CD4-positive, alpha-beta T cell treated with Interleukin-15 for 1 hour (primary cell): ENCODE measurements around the gene ZSWIM3.
A peak's percentile ranks its signal among the peaks of the same experiment; 100 is the strongest.

Experiments used
- DNase-seq: peaks from one replicate; pipeline ENCODE4 v3.0.0-alpha.2; 2020

Gene ZSWIM3

DNA sequence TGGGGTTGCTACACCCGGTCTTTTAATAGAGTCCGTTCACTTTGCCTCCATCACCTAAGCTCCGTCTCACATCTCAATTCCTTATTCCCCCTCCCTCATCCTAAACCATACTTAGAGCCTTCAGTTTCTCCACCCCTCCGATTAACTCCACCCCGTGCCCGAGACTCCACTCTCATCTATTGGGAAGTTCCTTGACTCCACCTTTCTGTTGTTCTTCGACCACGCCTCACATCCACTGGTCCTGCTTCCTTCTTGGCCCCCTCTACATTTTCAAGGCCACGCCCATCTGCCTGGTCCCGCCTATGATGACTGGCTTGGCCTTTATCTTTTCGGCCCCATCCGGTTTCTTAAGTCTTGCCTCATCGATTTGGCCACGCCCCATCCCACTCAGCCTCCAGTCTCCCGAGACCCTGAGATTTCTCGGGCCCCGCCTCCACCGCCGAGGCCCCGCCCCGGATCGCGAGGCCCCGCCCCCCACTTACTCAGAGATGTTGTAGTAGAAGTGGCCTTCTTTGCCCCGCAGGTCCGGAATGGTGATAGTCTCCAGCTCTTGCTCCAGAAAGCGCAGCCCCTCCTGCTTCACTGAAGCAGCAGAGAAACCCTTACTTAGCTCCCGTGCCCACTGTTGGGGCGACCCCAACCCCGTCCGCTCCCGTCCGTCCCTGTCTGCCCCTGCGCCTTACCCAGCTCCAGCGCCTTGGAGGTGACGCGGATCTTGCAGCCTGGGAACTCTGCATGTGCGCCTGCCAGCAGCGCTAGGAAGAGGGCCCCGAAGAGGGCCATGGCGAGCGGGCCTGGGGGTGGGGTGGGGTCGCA, 53.5 kb downstream of the ZSWIM3 start:
- DNase-seq, result peak; percentile 96

DNA sequence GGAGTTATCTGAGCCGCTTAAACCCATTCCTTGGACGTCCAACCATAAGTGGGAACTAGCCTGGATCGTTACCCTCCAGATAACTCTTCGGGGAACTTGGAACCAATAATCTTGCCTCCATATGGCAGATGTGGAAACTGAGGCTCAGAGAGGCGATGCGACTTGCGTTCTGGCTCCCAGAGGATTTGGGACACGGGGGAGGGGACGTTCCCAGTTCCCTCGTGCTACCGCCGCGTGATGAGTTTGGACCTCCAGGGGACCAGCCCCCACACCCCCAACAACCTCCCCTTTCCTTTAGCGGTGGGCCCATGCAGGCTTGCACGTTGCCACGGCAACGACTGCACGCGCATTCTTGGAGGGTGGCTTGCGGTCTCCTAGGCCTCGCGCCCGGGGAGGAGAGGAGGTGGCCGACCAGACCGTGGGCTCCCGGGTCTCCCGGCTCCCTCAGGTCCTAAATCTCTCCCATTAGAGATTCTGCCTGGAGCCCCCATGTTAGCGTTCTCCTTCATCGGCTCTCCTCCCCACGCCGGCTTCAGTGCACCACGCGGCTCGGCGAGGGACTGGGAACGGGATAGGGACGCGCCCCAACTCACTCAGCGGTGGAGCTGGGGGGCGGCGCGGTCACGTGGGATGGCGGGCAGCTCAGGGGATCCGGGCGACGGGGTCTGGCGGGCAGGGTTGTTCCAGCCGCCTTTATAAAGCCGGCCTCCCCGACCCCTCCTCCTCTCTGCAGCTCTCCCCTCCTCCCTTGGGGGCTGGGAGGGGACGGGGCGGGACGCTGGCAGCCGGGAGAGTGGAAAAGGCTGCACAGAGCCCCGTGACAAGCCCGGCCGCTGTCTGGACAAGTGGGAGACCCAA, 54.3 kb downstream of the ZSWIM3 start, which contains the start of gene PLTP:
Gene PLTP (minus strand): TSS at position 670 of the 858 bp plus-strand sequence. CDS start 703 bp downstream, outside the sequence.
- peak; percentile 33 for DNase-seq

DNA sequence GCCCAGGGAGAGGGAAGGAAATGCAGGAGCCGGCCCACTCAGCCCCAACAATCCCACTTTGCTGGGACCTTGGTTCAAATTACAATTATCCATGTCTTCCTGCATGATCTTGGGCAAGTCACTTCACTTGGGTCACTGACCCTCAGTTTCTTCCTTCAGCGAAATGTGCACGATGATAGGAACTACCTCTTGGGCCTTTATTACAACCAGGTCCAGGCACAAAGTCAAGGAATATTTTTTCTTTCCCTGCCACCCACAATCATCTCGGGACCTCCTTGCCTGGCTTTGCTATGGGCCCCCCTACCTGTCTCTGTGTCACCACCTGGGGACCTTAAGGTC, 54.9 kb downstream of the ZSWIM3 start:
- DNase-seq, result no peak

DNA sequence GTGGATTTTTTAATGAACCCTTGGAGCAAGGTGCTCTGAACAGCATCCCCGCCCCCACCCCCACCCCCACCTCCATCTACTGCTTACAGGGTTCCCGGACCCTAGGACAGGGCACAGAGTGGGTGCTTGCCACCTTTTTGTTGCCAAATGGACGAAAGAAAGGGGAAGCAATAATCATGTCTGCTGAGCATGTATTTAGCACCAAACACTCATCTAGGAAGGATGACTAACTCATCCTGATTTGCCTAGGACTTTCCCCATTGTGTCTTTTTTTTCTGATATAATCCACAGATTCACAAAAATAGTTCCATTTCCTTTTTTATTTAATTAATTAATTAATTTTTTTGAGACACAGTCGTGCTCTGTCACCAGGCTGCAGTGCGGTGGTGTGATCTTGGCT, 55.7 kb downstream of the ZSWIM3 start:
- no peak for DNase-seq

DNA sequence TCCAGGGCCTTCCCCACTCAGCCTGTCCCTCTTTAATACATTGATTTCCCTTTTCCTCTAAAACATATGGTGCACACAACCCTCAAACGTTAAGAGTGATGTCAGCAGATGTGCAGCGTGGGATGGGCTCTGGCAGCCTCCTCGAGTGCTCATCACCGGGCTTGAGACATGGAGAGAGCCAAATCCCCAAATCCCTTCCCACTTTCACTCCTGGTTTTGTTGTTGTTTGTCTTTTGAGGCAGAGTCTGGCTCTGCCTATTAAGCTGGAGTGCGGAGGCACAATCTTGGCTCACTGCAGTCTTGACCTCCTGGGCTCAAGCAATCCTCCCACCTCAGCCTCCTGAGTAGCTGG, 60.4 kb downstream of the ZSWIM3 start:
- DNase-seq, result no peak

DNA sequence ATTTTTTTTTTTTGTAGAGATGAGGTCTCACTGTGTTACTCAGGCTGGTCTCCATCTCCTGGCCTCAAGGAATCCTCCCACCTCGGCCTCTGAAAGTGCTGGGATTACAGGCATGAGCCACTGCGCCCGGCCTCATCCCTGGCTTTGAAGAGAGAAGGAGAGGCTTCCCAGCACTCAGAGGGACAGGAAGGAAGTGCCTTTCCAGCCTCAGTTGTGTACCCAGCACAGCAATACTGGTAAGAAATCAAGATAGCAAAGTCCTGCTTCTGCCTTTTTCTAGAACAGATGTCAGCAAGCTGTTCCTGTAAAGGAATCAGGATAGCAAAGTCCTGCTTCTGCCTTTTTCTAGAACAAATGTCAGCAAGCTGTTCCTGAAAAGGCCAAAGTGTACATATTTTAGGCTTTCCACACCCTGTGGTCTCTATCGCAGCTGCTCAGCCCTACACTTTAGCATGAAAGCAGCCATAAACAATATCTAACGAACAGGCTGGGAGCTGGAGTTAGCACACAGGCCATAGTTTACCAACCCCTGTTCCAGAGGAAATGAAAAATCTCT, 60.8 kb downstream of the ZSWIM3 start:
- DNase-seq, result no peak

DNA sequence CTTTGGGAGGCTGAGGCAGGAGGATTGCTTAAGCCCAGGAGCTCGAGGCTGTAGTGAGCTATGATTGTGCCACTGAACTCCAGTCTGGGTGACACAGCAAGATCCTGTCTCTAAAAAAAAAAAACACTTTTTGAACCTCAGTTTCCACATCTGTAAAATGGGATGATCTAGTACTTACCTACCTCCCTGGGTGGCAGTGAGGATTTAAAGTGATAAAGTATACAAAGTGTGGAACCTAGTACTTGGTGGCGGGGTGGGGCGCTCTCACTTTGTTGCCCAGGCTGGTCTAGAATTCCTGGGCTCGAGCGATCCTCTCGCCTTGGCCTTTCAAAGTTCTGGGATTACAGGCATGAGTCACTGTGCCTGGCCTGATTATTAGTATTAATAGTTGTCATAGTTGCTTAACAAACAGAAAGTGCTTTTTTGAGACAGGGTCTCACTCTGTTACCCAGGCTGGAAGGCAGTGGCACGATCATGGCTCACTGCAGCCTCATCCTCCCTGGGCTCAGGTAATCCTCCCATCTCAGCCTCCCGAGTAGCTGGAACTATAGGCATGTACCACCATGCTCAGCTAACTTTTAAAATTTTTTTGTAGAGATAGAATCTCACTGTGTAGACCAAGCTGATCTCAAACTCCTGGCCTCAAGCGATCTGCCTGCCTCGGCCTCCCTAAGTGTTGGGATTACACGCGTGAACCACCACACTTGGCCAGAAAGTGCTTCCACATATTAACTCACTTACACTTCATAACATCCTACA, 61.5 kb downstream of the ZSWIM3 start:
- no peak for DNase-seq

DNA sequence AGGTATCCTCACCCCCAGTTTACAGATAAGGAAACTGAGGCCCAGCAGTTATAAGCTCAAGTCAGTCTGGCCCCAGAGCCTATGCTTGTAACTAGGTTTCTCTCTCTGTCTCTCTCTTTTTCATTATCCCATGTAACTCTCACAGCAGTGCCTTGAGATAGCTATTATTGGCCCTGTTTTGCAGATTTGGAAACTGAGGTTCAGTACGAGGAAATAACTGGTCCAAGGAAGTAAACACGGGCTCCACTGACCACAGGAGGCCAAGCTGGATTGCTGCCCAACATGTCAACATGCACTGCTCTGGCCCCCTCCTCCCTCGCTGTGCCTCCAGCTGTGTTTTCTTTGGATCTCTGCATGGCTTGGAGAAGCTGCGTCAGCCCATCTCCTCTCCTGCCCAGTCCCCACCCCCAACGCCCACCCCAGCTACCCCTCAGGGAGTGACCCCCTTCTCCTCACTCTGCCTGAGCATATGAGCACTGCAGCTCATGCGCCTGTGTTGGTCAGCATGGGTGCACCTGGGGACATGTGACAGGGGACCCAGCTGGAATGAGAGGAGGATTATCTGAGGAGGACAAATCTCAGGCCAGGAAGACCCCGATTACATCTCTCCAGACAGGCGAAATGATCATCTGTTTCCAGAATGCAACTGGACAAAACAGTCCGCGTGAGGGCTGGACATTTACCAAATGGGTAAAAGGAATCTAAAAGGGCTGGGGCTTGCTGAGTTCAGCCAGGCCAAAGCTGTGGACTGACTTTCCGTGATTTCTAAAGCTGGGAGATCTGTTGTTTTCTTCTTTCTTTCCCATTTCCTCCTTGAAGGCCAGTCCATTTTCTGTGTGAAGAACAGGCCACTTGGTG, 62.4 kb downstream of the ZSWIM3 start:
- no peak for DNase-seq

DNA sequence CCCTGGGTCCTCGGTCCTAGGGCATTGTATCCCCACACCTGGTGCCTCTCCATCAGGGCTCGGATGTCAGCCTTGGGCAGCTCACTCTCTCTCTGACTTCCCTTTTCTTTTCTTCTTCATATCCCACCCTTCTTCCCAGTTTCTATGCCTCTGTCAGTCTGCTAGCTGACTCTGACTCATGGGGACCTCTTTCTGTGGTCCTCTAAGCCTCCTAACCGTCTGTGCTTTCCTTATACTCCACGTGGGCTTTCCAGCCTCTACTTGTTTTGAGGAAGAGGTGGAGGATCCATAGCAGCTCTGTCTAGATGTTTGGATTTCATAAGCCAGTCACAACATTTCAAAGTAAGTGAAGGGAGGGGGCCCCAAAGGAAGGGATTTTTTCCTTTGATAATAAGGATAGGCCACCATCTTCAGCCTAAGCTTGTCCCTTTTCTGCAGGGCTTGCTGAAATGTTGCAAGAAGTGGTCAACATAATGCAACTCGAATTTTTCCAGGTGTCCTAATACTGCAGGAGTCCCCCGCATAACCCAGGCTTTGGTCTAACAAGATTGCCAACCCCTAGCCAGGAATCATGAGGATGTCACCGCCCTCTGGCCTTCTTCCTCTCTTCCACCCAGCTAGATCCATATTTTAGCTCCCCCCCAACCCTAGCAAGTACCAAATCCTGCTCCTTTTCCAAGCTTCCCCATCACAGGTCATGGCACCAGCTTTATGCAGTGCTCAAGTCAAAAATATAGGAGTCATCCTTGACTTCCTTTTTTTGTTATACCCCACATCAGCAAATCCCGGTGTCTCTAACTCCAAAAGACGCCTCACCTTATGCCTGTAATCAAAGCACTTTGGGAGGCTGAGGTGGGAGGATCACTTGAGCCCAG, 63.3 kb downstream of the ZSWIM3 start:
- no peak for DNase-seq

DNA sequence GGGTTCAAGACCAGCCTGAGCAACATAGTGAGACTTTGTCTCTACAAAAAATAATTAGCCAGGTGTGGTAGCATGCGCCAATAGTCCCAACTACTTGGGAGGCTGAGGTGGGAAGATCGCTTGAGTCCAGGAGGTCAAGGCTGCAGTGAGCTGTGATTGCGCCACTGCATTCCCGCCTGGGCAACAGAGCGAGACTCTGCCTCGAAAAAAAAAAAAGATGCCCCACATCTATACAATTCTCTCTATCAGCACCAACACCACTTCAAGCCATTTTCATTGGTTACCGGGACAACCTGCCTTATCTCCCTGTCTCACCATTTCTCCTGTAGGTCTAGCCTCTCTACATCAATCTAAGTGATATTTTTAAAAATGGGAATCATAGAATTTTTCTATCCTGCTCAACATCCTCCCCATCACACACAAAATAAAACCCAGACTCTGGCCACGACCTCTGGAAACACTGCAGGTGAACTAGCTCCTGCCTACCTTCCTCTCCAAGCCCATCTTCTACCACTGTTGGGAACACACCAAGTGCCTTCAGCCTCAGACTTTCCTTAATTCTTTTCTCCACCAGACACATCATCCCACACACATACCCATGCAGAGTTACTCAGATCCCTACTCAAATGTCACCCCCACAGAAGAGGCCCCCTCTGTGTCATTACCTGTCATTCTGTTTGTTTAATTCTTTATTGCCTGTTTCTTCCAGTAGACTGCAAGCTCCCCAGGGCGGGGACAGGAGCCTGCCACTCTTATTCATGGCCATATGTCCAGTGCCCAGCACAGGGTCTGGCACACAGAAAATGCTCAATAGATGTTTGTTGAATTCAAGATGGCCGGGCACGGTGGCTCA, 64.1 kb downstream of the ZSWIM3 start:
- DNase-seq, result no peak

DNA sequence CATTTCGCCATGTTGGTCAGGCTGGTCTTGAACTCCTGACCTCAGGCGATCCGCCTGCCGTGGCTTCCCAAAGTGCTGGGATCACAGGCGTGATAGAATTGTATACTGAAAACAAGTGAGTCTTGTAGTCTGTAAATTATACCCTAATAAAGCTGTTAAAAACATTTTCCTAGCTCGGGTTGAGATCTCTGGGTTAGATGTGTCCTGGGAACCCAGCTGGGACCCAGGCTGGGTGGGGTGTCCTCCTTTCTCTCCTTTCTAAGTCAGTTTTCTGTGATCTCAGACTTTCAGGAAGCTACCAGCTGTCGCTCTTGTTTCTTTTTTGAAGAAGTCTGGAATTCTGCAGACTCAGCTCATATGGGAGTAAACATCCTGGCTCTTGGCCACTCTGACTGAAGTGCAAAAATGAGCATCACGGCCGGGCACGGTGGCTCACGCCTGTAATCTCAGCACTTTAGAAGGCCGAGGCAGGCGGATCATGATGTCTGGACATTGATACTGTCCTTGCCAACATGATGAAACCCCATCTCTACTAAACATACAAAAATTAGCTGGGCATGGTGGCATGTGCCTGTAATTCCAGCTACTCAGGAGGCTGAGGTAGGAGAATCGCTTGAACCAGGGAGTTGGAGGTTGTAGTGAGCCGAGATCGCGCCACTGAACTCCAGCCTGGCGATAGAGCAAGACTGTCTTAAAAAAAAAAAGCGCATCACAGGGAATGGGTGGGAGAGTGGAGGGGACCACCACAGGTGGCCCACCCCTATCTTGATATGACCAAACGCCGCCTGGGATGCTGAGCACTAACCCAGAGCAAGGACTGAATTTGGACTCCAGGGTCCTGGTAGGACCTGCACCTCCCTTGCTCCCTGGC, 67.2 kb downstream of the ZSWIM3 start:
- no peak for DNase-seq

DNA sequence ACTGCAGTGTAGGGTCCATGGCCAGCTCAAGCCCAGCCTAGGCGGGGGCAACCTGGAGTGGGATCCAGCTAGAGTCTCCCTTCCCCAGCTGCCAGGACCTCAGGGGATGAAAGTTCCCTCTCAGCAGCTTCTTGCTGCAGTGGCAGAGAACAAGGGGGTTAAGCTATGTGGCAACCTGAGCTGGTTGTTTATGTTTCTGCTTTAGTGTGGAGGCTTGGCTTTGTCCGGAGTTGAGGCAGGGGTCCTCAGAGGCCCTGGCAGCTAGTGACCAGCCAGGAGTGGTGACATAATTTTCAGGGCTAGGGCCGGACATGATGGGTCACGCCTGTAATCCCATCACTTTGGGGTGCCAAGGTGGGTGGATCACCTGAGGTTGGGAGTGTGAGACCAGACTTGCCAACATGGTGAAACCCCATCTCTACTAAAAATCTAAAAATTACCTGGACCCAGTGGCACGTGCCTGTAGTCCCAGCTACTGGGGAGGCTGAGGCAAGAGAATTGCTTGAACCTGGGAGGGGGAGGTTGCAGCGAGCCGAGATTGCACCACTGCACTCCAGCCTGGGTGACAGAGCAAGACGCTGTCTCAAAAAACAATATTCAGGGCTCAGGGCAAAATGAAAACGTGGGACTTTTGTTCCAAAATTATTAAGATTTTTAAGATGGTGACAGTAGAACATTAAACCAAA, 68.5 kb downstream of the ZSWIM3 start:
- no peak for DNase-seq

DNA sequence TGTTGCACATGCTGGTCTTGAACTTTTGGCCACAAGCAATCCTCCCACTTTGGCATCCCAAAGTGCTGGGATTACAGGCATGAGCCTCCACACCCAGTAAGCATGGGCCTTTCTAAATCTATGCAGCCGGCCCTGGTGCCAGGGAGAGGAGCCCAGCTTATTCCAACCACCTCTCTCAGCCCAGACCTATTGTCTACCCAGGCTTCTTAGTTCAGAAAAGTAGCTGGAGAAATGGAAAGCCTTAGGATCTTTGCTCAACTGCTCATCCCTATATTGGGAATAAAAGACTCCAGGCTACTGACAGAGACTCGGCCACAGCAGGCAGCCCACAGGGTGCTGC, 69.3 kb downstream of the ZSWIM3 start:
- no peak for DNase-seq

DNA sequence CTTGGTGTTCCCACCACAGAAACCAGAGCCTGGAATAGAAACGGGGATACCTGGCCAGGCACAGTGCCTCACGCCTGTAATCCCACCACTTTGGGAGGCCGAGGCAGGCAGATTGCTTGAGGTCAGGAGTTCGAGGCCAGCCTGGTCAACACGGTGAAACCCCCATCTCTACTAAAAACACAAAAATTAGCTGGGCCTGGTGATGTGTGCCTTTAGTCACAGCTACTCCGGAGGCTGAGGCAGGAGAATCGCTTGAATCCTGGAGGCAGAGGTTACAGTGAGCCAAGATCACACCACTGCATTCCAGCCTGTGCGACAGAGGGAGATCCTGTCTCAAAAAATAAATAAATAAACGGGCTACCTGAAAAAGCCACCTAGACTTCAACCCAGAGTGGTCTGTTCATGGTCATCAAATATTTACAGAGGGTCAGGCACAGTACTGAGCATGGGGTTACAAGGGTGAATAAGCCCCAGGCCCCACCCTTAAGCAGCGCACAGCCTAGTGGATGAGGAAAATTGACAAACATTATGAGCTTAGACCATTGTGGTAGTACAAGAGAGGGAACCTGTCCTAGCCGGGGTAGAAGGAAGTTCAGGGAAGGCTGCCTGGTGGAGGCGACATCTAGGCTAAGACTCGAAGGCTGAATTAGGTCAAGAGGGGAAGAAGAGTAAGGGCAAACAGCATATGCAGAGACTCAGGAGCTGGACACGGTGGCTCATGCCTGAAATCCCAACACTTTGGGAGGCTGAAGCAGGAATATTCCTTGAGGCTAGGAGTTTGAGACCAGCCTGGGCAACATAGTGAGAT, 69.9 kb downstream of the ZSWIM3 start:
- no peak for DNase-seq
